ENCODE data around the gene UBA7. TPM values are rescaled to one million over a fixed set of nuclear protein-coding genes. Genes with fewer than 3 reads are reported as not detected.

Gene UBA7
- total RNA-seq, 1 donor from 2014 or later = 18.9 TPM

DNA sequence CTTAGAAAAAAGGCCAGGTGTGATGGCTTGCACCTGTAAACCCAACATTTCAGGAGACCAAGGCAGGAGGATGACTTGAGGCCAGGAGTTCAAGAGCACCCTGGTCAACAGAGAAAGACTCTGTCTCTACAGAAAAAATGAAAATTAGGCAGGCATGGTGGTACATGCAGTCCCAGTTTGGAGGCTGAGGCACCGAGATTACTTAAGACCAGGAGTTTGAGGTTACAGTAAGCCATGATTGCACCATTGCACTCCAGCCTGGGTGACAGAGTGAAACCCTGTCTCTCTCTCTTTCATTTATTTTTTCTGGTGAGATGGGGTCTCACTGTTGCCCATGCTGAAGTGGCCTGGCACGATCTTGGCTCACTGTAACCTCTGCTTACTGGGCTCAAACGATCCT, 52.1 kb downstream of the UBA7 start:
- peaks cover 4% of the 10 kb centered on the region for H3K36me3 Mint-ChIP-seq (ENCODE audit: low read depth, unreplicated experiment)
- H3K27ac ChIP-seq (ENCODE audit: low read depth, low read length) = no peak overlapping the region

DNA sequence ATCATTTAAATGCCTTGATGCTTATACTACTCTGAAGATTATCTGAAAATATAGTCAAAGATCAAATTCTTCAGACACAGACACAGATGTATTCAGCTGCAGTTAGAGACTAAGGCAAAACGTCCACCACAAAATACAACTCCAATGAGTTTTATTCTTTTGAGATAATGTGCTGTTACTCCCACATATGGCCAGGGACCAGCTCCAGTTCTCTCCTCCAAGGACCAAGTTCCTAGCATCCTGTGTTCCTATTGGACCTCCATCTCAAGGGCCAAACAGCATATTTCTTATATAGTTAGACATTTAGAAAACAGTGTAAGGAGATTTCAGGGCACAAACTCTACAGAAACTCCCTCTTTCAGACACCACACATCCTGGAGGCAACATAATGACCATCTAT, 54.5 kb downstream of the UBA7 start:
- FAIRE-seq = no peak
- H4K20me1 ChIP-seq (ENCODE audit: insufficient read depth, low read length) = peaks cover 66% of the 10 kb centered on the region
- H3K9me3 Mint-ChIP-seq (ENCODE audit: unreplicated experiment) = no peaks in the 10 kb centered on the region

More for the DNA sequence above, 52.1 kb downstream of the UBA7 start:
- no peaks in the 10 kb centered on the region for H3K36me3 ChIP-seq (ENCODE audit: insufficient read depth, low read length)
- Mint-ChIP-seq H3K4me3 (ENCODE audit: unreplicated experiment) (no peak overlapping the region), H3K27ac (ENCODE audit: unreplicated experiment) (no peak overlapping the region), H3K4me1 (ENCODE audit: low read depth, unreplicated experiment) (no peaks in the 10 kb centered on the region), H3K27me3 (ENCODE audit: low read depth, unreplicated experiment) (no peaks in the 10 kb centered on the region), H3K9me3 (ENCODE audit: unreplicated experiment) (no peaks in the 10 kb centered on the region)
- no peak overlapping the region for H3K4me3 ChIP-seq (ENCODE audit: insufficient read depth, low read depth, low read length)
- no peaks in the 10 kb centered on the region for H3K4me1 ChIP-seq (ENCODE audit: insufficient read depth, low read length)
- DNase-seq (ENCODE audit: low read depth) = no peak
- H3K27me3 ChIP-seq (ENCODE audit: insufficient read depth, low read length) = no peaks in the 10 kb centered on the region
- no peak for FAIRE-seq
- H3K79me2 ChIP-seq (ENCODE audit: insufficient read depth, low read length) = peaks cover 77% of the 10 kb centered on the region
- H3K9me3 ChIP-seq (ENCODE audit: insufficient read depth, low read depth, low read length) = no peaks in the 10 kb centered on the region
- H2AFZ ChIP-seq (ENCODE audit: low read depth, low read length) = no peak overlapping the region
- TF ChIP-seq EZH2 (IDR thresholded peaks at IDR 0.05; ENCODE audit: insufficient read depth, low read length) = no peak
- TF ChIP-seq, protein P1, sequence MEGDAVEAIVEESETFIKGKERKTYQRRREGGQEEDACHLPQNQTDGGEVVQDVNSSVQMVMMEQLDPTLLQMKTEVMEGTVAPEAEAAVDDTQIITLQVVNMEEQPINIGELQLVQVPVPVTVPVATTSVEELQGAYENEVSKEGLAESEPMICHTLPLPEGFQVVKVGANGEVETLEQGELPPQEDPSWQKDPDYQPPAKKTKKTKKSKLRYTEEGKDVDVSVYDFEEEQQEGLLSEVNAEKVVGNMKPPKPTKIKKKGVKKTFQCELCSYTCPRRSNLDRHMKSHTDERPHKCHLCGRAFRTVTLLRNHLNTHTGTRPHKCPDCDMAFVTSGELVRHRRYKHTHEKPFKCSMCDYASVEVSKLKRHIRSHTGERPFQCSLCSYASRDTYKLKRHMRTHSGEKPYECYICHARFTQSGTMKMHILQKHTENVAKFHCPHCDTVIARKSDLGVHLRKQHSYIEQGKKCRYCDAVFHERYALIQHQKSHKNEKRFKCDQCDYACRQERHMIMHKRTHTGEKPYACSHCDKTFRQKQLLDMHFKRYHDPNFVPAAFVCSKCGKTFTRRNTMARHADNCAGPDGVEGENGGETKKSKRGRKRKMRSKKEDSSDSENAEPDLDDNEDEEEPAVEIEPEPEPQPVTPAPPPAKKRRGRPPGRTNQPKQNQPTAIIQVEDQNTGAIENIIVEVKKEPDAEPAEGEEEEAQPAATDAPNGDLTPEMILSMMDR (IDR thresholded peaks at IDR 0.05; ENCODE audit: insufficient read depth, low read depth, low read length) = no peak
- peaks cover 55% of the 10 kb centered on the region for H4K20me1 ChIP-seq (ENCODE audit: insufficient read depth, low read length)
- H3K4me2 ChIP-seq (ENCODE audit: low read length) = no peak overlapping the region
- H3K9ac ChIP-seq (ENCODE audit: low read length) = no peak overlapping the region

DNA sequence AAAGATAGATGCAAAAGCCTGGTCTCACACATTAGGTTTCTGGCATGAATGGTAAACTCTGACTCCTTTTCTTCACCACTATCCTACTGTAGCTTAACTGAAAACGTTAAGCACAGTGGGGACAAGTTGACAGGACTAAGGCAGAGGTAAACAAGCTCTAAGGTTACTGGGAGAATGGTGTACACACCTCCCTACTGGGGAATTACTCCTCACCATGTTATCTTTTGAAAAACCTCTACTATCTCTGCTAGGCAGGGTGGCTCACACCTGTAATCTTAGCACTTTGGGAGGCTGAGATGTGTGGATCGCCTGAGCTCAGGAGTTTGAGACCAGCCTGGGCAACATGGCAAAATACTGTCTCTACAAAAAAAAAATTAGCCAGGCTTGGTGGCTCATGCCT, 56.6 kb downstream of the UBA7 start:
- no peak overlapping the region for H3K4me3 Mint-ChIP-seq (ENCODE audit: unreplicated experiment)
- H3K27ac Mint-ChIP-seq (ENCODE audit: unreplicated experiment) = no peak overlapping the region

More for the DNA sequence above, 54.5 kb downstream of the UBA7 start:
- TF ChIP-seq EZH2 (IDR thresholded peaks at IDR 0.05; ENCODE audit: insufficient read depth, low read length) = no peak
- TF ChIP-seq, protein P1 (IDR thresholded peaks at IDR 0.05; ENCODE audit: insufficient read depth, low read depth, low read length) = no peak
- H3K4me1 Mint-ChIP-seq (ENCODE audit: low read depth, unreplicated experiment) = no peaks in the 10 kb centered on the region
- H3K27ac Mint-ChIP-seq (ENCODE audit: unreplicated experiment) = no peak overlapping the region
- Histone ChIP-seq H3K27me3 (ENCODE audit: insufficient read depth, low read length) (no peaks in the 10 kb centered on the region), H3K9me3 (ENCODE audit: insufficient read depth, low read depth, low read length) (no peaks in the 10 kb centered on the region), H3K79me2 (ENCODE audit: insufficient read depth, low read length) (peaks cover 81% of the 10 kb centered on the region), H2AFZ (ENCODE audit: low read depth, low read length) (no peak overlapping the region), H3K4me2 (ENCODE audit: low read length) (no peak overlapping the region), H3K9ac (ENCODE audit: low read length) (no peak overlapping the region), H3K36me3 (ENCODE audit: insufficient read depth, low read length) (no peaks in the 10 kb centered on the region), H3K4me3 (ENCODE audit: insufficient read depth, low read depth, low read length) (no peak overlapping the region), H3K27ac (ENCODE audit: low read depth, low read length) (no peak overlapping the region), H3K4me1 (ENCODE audit: insufficient read depth, low read length) (no peaks in the 10 kb centered on the region)
- H3K36me3 Mint-ChIP-seq (ENCODE audit: low read depth, unreplicated experiment) = no peaks in the 10 kb centered on the region
- DNase-seq (ENCODE audit: low read depth) = no peak
- no peaks in the 10 kb centered on the region for H3K27me3 Mint-ChIP-seq (ENCODE audit: low read depth, unreplicated experiment)
- no peak overlapping the region for H3K4me3 Mint-ChIP-seq (ENCODE audit: unreplicated experiment)

More for the DNA sequence above, 56.6 kb downstream of the UBA7 start:
- no peaks in the 10 kb centered on the region for H3K27me3 Mint-ChIP-seq (ENCODE audit: low read depth, unreplicated experiment)
- Histone ChIP-seq H2AFZ (ENCODE audit: low read depth, low read length) (no peak overlapping the region), H3K4me1 (ENCODE audit: insufficient read depth, low read length) (no peaks in the 10 kb centered on the region), H3K79me2 (ENCODE audit: insufficient read depth, low read length) (peaks cover 85% of the 10 kb centered on the region), H3K4me2 (ENCODE audit: low read length) (no peak overlapping the region), H3K4me3 (ENCODE audit: insufficient read depth, low read depth, low read length) (no peak overlapping the region), H3K36me3 (ENCODE audit: insufficient read depth, low read length) (no peaks in the 10 kb centered on the region), H3K27ac (ENCODE audit: low read depth, low read length) (no peak overlapping the region), H4K20me1 (ENCODE audit: insufficient read depth, low read length) (peaks cover 72% of the 10 kb centered on the region), H3K9ac (ENCODE audit: low read length) (no peak overlapping the region), H3K9me3 (ENCODE audit: insufficient read depth, low read depth, low read length) (no peaks in the 10 kb centered on the region), H3K27me3 (ENCODE audit: insufficient read depth, low read length) (no peaks in the 10 kb centered on the region)
- DNase-seq (ENCODE audit: low read depth) (no peak), FAIRE-seq (no peak)
- H3K4me1 Mint-ChIP-seq (ENCODE audit: low read depth, unreplicated experiment) = peaks cover 5% of the 10 kb centered on the region
- H3K36me3 Mint-ChIP-seq (ENCODE audit: low read depth, unreplicated experiment) = no peaks in the 10 kb centered on the region
- TF ChIP-seq, protein P1 (IDR thresholded peaks at IDR 0.05; ENCODE audit: insufficient read depth, low read depth, low read length) = no peak
- TF ChIP-seq EZH2 (IDR thresholded peaks at IDR 0.05; ENCODE audit: insufficient read depth, low read length) = no peak
- H3K9me3 Mint-ChIP-seq (ENCODE audit: unreplicated experiment) = no peaks in the 10 kb centered on the region
